HG03060 (cell line): ENCODE measurements around the gene ZFYVE9.
"Not testable (repeated sequence)": the region's sequence is repeated elsewhere in the genome, so short reads cannot be mapped to it uniquely, and the experiment has no call there.

Source experiments
- ATAC-seq: cut with Tn5 transposase; IDR thresholded peaks from one replicate; pipeline ENCODE4 v1.9.1; 2021; ENCODE audit warnings: low read depth, moderate number of reproducible peaks; ENCODE audit not compliant: unreplicated experiment

ZFYVE9 gene

DNA sequence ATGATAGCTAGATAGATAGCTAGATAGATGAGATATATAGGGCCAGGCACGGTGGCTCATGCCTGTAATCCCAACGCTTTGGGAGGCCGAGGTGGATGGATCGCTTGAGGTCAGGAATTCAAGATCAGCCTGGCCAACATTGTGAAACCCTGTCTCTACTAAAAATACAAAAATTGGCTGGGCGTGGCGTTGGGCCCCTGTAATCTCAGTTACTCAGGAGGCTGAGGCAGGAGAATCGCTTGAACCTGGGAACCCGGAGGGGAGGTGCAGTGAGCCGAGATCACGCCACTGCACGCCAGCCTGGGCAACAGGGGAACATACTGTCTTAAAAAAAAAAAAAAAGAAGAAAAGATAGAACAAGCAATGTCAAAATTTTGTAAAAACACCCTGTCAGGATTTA is 8.6 kb downstream of the ZFYVE9 start:
- ATAC-seq = not testable (repeated sequence)

DNA sequence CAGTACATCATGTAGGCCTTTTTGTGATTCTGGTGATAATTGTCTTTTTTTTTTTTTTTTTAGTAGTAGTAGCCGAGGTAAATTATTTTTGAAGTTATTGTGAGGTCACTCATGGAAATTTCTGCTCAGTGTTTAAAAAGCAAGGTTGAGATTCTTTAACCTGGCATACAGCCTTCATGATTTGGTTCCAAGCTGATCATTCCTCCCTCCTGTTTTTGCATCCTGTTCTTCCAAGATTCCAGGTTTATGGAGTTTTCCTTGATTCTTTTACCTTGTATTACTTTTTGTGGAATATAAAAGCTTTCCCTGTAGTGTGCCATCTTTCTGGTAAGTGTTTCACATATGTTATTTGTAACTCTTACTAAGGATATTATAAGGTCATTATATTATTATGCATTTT is 9.1 kb downstream of the ZFYVE9 start:
- no peak for ATAC-seq

DNA sequence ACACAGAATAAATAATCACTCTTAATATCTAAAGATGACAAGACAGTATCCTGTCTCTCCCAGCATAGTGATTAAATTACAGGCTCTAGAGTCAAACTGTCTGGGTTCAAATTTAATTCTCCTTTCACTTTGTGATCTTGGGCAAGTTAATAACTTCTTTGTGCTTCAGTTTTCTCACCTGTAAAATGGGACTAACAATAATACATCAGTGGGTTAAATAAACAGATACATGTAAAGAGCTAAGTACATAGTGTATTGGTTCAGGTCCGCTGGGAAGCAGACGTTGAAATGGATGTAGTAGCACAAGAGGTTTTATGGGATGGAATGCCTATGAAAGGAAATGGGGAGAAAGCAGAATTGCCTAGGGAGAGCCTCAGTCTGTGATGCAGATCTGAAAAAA is 10.7 kb downstream of the ZFYVE9 start:
- no peak for ATAC-seq

DNA sequence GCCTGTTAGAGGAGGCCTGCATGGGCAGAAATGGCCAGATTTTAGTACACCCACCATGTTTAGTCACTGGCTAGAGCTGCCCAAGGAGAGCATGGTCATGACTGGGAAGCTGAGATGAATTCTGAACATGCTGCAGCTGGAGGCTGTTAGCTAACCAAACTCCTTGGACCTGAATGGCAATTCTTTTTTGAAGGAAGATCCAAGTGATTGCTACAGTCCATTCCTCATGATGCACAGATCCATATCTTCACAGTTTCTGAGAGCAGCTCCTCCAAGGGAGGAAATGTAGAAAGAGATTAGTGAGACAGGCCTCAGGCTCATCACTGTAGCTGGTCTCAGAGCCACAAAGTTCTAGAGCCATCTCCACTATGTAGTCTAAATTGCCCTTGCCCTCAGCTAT is 11.1 kb downstream of the ZFYVE9 start:
- no peak for ATAC-seq

DNA sequence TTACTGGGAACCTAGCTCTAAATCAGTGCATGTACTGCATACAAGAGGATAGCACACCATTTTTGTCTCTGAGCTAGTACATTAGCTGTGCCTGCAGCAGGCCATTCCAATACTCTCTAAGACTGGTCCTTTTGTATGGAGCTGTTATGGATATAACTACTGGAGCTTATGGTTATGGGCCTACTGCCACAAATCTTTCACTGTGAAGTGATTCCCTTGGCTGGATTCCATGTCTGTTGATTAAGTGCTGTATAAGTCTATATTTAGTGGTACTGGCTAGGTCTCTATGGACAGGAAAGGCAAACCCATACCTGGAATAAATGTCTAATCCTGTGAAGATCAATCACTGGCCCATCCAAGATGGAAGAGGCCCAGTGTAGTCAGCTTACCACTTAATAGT is 12.0 kb downstream of the ZFYVE9 start:
- ATAC-seq = no peak

DNA sequence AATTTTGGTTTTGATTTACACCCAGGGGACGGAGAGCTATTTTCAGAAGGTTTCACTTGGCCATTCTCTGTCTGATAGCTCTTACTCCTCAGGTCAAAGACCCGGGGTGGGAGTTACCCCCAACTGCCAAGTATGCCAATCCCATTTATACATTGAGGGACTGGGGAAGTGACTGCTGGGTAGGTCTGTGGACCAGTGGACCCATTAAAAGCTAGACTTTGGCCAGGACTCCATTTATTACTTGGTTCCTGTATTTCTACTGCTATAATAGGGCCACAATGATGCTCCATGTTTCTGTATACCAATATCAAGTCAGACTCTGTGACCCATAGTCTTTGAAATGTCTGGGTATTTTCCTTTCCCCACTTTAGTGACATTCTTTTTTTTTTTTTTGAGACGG is 14.6 kb downstream of the ZFYVE9 start:
- ATAC-seq = no peak

DNA sequence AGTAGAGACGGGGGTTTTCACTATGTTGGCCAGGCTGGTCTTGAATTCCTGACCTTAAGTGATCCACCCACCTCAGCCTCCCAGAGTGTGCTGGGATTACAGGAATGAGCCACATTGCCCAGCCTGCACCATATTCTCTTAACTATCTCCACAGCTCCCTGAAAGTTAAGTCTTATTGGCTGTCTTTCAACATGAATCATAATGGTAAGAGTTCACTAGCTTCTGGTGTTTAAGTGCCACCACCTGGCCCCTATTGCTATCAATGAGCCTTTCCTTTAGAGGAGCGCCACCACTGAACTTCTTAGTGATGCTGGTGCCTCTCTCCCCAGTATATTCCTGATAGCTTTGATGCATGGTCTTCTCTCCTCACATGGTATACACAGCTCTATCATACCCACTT is 15.7 kb downstream of the ZFYVE9 start:
- no peak for ATAC-seq

DNA sequence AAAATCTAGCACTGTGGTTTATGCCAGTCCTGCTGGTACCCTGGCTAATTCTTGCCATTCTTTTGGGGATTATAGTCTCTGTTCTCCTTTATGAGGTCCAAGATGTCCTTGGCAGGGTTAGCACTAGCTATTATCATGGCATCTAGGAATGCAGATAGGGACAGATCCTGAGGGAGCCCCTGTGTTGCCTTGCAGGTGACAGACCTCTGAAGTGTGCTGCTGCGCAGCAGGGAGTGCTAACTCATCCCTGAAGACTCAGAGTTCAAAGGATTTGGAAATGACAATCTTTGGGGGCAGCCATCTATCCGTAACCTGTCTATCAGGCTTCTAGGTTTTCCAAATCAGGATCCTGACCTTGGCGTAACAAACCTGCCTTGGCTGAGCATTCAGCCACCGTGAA is 16.3 kb downstream of the ZFYVE9 start:
- no peak for ATAC-seq

DNA sequence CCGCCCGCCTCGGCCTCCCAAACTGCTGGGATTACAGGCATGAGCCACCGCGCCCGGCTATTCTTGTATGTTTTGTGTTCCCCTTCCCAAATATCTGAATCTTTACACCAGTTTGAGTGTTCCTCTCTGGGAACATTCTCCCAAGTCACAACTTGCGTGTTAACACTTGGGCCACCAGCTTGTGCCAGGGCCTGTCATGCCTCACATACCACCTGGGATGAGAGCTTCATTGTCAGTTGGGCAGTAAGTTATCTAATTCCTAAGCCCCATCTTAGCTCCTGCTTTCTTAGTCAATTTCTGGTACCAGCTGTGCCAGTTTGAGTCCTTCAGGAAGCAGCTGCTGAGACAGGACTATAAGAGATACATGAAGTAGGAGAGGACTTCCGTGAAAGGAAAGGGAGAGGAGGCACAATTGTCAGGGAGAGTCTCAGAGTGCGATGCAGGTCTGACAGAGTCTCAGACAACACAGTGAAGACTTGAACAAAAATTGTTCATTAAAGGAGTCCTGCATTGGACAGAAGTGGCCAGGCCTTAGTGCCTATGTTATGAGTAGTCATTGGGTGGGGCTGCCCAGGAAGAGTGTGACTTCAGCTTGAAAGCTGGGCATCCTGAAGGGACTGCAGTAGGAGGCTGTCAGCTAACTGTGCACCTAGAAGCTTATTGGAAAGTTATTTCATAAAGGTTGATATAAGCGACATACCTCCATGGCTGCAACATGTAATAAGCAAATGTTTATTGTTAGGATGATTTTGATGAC is 17.3 kb downstream of the ZFYVE9 start:
- ATAC-seq = no peak

DNA sequence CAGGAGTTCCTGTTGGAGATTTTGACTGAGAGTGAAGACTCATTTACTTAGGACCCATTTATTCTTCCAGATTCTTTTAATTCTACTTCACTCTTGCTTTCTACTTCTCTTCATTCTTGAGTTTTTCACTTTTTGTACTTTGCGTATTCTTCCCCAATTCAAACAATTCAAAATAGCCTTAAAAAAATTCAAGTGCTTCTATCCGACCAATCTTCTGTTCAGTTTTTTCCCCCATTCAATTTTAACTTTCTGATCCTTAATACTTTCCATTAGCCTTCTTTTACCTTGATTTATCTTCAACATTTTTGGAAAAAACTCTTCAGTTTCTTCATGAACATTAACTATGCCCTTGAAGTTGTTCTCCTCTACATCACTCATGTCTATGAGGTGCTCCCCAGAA is 21.1 kb downstream of the ZFYVE9 start:
- ATAC-seq = no peak

DNA sequence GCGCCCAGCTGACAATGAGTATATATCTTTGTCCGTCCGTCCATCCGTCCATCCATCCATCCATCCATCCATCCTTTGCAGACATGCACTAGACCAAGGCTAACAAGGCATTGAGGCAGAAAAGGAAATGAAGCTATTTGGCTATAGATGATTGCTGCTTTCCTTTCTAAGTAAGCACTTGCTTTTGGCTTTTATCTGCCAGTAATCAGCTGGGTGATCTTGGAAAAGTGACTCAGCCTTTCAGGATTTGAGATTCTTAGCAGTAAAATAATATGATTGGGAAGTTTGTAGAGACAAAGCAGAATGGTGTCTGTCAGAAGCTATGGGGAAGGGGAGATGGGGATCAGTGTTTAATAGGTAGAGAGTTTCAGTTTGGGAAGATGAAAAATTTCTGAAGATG is 22.7 kb downstream of the ZFYVE9 start:
- no peak for ATAC-seq

DNA sequence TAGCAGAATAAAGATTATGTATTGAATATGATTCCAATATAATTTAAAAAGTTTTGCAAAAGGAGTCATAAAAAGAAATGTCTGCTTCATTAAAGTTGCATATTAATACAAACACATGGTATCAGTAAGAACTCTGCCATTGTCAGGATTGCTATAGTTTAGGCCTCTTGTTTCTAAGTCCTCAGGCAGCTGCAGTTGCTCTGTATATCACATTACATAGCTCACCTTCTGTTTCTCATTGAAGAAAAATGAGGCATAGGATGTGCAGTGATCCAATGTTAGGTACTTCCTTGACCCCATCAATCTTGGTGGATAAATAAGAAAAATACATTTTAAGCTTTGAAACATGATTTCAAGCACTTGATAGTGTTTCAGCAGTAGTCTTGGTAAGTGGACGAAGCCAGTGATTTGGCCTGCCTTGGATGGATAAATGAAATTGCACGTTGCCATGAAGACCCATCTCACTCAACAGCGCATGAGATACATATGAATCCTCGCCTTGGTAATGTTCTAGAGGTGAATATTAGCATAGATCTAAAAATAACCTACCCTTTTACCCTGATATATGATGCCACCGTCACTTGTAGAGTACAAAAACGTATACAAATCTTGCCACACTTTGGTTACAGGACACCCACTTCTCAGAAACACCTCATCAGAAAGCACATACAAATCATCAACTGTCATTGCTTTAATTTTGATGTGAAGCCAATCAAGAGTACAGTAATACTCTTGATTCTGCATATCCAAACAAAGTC is 25.3 kb downstream of the ZFYVE9 start:
- ATAC-seq = no peak

DNA sequence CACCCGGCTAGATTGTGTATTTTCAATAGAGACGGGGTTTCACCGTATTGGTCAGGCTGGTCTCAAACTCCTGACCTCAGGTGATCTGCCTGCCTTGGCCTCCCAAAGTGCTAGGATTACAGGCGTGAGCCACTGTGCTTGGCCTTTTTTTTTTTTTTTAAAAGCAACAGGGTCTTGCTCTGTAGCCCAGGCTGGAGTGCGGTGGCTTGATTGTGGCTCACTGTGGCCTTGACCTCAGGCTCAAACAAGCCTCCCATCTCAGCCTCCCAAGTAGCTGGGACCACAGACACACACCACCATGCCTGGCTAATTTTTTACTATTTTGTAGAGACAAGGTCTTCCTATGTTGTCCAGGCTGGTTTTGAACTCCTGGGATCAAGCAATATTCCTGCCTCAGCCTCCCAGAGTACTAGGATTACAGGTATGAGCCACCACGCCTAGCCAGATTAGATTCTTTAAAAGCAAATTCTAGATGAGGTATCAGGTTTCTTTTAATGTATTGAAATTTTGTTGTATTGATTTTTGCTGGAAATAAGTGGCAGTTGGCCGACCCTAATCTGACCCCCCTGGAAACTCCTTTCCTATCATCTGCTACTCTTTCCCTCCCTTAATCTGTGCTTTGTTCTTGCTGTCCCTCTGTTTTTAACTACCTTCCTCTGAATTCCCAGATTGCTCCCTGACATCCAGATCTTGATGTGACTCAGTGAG is 26.6 kb downstream of the ZFYVE9 start:
- no peak for ATAC-seq

DNA sequence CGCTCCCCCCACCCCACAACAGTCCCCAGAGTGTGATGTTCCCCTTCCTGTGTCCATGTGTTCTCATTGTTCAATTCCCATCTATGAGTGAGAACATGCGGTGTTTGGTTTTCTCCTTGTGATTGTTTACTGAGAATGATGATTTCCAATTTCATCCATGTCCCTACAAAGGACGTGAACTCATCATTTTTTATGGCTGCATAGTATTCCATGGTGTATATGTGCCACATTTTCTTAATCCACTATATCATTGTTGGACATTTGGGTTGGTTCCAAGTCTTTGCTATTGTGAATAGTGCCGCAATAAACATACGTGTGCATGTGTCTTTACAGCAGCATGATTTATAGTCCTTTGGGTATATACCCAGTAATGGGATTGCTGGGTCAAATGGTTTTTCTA is 29.3 kb downstream of the ZFYVE9 start:
- ATAC-seq = not testable (repeated sequence)

DNA sequence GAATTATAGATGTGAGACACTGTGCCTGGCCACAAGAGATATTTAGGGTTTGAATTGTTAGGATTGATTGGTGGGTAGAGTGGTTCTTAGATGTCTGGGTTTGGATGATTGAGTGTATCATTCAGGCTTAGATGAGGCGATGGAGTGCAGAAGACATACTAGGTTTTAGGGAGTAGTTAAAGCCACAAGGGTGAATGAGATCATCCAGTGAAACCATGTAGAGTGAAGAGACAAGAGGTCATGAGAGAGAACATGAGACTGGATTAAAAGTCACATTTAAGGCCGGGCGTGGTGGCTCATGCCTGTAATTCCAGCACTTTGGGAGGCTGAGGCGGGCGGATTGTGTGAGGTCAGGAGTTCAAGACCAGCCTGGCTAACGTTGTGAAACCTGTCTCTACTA is 37.2 kb downstream of the ZFYVE9 start:
- no peak for ATAC-seq

DNA sequence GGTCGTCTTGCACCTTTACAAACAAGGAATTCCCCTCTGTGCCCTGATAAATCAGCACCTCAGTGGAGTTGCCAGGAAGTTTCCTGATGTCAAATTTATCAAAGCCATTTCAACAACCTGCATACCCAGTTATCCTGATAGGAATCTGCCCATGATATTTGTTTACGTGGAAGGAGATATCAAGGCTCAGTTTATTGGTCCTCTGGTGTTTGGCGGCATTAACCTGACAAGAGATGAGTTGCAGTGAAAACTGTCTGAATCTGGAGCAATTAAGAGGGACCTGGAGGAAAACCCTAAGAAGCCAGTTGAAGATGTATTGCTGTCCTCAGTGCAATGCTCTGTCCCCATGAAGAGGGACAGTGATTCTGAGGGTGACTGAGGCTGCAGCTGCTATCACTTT is 38.3 kb downstream of the ZFYVE9 start:
- no peak for ATAC-seq

DNA sequence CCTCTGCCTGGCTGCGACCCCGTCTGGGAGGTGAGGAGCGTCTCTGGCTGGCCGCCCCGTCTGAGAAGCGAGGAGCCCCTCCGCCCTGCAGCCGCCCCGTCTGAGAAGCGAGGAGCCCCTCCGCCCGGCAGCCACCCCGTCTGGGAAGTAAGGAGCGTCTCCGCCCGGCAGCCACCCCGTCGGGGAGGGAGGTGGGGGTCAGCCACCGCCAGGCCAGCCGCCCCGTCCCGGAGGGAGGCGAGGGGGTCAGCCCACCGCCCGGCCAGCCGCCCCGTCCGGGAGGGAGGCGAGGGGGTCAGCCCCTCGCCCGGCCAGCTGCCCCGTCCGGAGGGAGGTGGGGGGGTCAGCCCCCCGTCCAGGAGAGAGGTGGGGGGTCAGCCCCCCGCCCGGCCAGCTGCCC is 39.9 kb downstream of the ZFYVE9 start:
- ATAC-seq = not testable (repeated sequence)

DNA sequence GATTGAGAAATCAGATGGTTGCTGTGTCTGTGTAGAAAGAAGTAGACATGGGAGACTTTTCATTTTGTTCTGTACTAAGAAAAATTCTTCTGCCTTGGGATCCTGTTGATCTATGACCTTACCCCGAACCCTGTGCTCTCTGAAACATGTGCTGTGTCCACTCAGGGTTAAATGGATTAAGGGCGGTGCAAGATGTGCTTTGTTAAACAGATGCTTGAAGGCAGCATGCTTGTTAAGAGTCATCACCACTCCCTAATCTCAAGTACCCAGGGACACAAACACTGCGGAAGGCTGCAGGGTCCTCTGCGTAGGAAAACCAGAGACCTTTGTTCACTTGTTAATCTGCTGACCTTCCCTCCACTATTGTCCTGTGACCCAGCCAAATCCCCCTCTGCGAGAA is 40.4 kb downstream of the ZFYVE9 start:
- ATAC-seq = not testable (repeated sequence)

DNA sequence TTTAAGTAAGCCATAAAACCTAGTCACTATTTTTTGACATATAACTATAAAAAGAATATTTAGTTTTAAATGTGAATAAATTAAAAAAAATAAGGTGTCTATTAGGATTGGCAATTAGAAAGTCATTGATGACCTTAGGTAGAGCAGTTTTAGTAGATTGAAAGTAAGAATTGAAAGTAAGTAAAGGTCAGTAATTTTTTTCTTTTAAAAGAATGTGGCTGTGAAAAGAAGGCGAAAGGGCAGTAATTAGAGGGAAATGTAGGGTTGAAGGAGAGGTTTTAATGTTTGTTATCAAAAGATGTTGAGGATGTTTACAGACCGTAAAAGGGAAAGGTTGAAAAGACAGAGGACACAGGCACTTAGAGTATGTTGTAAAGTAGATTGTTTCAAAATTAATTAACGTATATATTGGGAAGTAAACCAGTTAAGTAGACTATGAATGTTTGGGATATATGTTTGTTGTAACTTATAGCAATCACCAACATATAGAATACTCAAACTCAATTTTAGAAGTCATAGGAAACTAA is 41.0 kb downstream of the ZFYVE9 start:
- ATAC-seq = no peak

DNA sequence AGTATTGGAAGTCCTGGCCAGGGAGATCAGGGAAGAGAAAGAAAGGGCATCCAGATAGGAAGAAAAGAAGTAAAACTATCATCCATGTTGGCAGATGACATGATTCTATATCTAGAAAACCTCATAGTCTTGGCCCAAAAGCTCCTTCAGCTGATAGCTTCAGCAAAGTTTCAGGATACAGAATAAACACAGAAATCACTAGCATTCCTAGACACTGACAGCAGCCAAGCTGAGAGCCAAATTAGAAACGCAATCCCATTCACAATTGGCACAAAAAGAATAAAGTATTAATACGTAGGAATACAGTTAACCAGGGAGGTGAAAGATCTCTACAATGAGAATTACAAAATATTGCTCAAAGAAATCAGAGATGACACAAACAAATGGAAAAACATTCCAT is 44.6 kb downstream of the ZFYVE9 start:
- no peak for ATAC-seq

DNA sequence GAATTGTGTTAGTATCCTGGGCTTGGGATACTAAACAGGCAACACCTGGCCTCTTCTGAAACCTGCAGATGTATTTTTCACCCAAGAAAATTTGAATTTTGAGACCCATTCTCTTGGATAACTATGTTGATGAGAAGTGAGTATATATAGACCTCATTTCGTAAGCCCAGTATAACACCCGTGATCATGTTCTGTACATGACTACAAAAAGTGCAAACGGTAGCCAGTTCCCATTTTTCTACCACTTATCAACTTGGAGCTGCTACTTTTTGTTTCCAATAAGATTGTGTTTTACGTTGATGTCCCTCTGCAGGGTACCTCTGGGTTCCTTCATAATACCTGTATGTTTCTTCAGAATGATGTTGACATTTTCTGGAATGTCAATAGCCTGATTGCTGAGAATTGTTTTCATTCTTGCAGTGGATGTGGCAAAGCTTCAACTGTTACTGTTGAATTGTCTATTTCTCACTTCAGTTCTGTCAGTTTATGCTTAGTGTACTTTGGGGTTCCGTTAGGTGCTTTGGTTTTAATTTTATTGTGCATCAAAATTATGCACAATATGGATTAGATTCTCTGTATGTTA is 48.1 kb downstream of the ZFYVE9 start:
- no peak for ATAC-seq
